NB4 (cell line): Measurements from ENCODE around the gene S100PBP.
"Not testable (repeated sequence)": the region's sequence is repeated elsewhere in the genome, so short reads cannot be mapped to it uniquely, and the experiment has no call there.

Experiments
- DNase-seq: peaks from one replicate; pipeline ENCODE4 v3.0.0; 2010; ENCODE audit warnings: low read depth
- H3K4me3 ChIP-seq: one replicate; pipeline ENCODE4 v1.5.1; 2011; ENCODE audit warnings: mild to moderate bottlenecking, low read depth, low read length, moderate library complexity
- MYC ChIP-seq: IDR thresholded peaks from 2 replicates; pipeline ENCODE4 v1.6.1; 2011; ENCODE audit warnings: low read depth, low read length
- POLR2A ChIP-seq: IDR thresholded peaks from 2 replicates; pipeline ENCODE4 v1.6.1; 2011; ENCODE audit warnings: mild to moderate bottlenecking; ENCODE audit not compliant: insufficient read length; ENCODE audit errors: extremely low read depth
- TF ChIP-seq, protein P1 (sequence below): IDR thresholded peaks from one replicate; pipeline ENCODE4 v1.5.1; 2012; ENCODE audit warnings: low read depth, low read length
- TF ChIP-seq, protein P2 (sequence below): IDR thresholded peaks from 2 replicates; pipeline ENCODE4 v1.6.1; 2011; ENCODE audit warnings: low read depth, low read length

S100PBP gene

DNA sequence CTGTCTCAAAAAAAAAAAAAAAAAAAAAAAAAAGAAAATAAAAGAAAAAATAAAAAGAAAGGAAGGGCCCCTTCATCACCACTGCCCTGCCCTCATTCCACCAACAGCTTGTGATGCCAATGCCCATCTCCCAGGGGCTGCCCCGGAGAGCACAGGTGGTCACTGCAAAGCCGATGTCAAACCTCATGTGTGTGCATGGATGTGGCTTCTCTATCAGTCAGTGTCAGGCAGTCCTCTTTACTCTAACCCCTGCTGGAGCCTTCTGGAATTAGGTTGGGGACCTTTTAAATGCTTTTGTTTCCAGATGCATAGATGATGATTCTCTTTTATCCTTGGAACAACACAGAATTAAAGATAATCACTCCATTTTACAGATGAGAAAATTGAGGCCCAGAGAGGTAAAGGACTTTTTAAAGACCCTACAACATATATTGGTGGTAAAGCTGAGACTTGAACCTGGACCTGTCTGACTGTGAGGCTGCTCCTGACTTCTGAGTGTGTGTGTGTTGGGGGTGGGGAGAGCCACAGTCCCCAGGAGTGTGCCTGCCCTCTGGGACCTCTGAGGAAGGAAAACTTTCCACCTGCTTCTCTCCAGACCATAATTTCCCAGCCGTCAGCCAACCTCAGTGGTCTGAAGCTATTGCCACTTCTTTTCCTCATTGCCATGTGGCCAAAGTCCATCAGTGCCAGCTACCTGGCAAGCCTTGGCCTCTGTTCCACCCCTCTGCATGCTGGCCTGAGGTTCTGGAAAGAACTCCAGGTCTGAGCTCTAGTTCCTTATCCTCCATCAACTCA lies 86.7 kb downstream of the S100PBP start:
- no peak overlapping the region for H3K4me3 ChIP-seq
- DNase-seq = no peak
- TF ChIP-seq POLR2A (no peak), MYC (no peak)
- TF ChIP-seq, protein P1, sequence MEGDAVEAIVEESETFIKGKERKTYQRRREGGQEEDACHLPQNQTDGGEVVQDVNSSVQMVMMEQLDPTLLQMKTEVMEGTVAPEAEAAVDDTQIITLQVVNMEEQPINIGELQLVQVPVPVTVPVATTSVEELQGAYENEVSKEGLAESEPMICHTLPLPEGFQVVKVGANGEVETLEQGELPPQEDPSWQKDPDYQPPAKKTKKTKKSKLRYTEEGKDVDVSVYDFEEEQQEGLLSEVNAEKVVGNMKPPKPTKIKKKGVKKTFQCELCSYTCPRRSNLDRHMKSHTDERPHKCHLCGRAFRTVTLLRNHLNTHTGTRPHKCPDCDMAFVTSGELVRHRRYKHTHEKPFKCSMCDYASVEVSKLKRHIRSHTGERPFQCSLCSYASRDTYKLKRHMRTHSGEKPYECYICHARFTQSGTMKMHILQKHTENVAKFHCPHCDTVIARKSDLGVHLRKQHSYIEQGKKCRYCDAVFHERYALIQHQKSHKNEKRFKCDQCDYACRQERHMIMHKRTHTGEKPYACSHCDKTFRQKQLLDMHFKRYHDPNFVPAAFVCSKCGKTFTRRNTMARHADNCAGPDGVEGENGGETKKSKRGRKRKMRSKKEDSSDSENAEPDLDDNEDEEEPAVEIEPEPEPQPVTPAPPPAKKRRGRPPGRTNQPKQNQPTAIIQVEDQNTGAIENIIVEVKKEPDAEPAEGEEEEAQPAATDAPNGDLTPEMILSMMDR = no peak
- TF ChIP-seq, protein P2, sequence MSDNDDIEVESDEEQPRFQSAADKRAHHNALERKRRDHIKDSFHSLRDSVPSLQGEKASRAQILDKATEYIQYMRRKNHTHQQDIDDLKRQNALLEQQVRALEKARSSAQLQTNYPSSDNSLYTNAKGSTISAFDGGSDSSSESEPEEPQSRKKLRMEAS = no peak

DNA sequence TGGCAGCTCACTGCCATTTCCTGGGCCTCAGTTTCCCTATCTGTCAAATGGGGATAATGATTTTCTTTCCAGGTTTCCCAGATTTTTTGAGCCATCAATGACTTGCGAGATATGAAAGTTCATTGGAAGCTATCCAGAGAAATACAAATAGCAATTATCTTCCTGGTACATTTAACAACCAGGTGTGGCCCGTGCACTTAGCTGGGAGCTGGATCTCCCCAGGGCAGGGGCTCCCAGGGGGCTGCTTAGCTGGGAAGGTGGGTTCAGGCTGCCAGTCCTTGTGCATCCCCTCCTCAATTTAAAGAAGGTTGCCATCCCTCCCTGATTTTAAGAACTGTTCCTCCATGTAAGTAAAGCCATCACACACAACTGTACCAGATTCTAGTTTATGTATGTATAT lies 87.3 kb downstream of the S100PBP start:
- no peak for TF ChIP-seq POLR2A
- TF ChIP-seq, protein P2 = no peak
- TF ChIP-seq MYC = no peak
- TF ChIP-seq, protein P1 = no peak
- DNase-seq = no peak
- no peak overlapping the region for H3K4me3 ChIP-seq

DNA sequence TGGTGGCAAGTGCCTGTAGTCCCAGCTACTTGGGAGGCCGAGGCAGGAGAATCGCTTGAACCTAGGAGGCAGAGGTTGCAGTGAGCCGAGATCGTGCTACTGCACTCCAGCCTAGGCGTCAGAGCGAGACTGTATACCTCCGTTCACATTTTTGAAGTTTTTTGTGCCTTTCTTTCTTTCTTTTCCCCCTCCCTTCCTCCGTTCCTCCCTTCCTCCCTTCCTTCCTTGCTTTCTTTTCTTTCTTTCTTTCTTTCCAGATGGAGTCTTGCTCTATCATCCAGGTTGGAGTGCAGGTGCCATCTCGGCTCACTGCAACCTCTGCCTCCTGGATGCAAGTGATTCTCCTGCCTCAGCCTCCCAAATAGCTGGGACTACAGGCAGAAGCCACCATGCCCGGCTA lies 88.1 kb downstream of the S100PBP start:
- not testable (repeated sequence) for DNase-seq, H3K4me3 ChIP-seq

DNA sequence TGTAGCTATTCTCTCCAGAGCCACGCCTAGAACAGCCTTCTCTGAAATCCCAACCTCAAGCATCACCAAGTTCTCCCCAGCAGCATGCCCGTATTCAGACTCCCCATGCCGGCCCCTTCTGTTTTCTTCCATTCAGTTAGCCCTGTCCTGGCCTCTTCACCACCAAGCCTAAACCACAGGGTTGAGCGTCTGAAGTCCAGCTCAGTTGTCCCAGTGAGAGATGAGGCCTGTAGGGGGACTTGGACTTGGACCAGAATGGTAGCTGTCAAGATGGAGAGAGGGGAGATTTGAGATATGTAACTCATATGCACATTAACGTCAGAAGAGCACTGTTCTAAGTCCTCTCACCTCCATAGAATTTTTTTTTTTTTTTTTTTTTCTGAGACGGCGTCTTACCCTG lies 89.2 kb downstream of the S100PBP start:
- TF ChIP-seq, protein P1 = no peak
- TF ChIP-seq MYC (no peak), POLR2A (no peak)
- TF ChIP-seq, protein P2 = no peak
- no peak for DNase-seq
- H3K4me3 ChIP-seq = no peak overlapping the region

DNA sequence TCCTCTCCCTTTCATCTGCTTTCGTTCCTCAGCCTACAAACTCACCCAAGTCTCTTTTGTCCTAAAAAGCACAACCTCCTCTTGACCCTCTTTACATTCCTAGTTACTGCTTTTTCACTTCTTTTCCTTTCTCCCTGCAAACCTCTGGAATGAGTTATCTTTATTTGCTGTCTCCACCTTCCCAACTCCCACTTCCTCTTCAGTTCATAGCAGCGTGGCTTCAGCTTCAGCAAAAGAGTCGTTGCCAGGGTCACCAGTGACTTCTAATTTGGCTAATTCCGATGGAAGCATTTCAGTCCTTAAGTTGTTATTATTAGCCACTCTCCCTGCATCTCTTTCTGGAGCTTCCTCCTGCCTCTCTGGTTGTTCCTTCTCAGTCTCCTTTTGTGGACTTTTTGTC lies 90.0 kb downstream of the S100PBP start:
- no peak for DNase-seq
- no peak overlapping the region for H3K4me3 ChIP-seq
- TF ChIP-seq MYC (no peak), POLR2A (no peak)
- TF ChIP-seq, protein P2 = no peak
- TF ChIP-seq, protein P1 = no peak
